NCI-H146 (cell line): ENCODE measurements around the gene MDM4.

Experiments
- DNase-seq: peaks from one replicate; lab custom pipeline; 2025; lab: John Stamatoyannopoulos, UW

The MDM4 gene

GRCh38 chr1:204578867-204579664 is 62.9 kb downstream of the MDM4 start:
- no peak for DNase-seq

DNA sequence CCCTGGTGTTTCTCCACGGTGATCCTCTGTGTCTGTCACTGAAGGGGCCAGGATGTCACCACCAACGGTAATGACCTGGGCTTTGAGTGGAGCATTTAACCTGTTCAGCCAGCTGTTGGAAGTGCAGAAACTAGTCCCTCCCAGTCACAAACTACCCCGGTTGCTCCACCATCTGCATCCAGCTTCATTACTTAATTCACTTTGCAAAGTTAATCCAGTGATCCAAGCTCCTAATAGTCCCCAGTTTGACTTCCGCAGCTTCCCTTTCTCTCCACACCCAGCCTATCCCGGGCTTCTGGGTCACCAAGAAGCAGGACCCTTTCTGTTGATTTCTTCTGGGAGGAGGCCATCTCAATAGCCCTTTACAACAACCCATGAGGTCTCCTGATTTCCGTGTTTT is 63.5 kb downstream of the MDM4 start:
- DNase-seq: no peak

- DNase-seq: no peak
These were observed 64.7 kb downstream of the MDM4 start for GRCh38 chr1:204580862-204581261.

DNA sequence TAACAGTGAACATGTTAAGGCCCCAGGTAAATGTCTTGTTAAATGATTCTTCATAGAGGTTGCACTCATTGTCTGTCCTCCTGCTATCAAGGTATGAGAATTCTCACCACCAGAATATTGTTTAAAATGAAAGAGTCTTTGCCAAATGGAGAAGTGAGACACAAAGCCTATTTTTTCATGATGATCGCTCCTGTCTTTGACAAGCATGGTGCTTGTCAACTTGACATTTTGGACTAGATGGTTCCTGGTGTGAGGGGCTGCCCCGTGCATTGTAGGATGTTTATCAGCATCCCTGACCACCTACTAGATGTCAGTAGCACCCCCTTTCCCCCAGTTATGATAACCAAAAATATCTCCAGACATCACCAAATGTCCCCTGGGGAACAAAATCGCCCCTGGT is 65.6 kb downstream of the MDM4 start:
- DNase-seq: no peak

- DNase-seq: no peak
These were observed 67.9 kb downstream of the MDM4 start for GRCh38 chr1:204583909-204584632.

GRCh38 chr1:204584699-204585372 is 68.6 kb downstream of the MDM4 start:
- no peak for DNase-seq

GRCh38 chr1:204587621-204588020 is 71.4 kb downstream of the MDM4 start:
- no peak for DNase-seq

DNA sequence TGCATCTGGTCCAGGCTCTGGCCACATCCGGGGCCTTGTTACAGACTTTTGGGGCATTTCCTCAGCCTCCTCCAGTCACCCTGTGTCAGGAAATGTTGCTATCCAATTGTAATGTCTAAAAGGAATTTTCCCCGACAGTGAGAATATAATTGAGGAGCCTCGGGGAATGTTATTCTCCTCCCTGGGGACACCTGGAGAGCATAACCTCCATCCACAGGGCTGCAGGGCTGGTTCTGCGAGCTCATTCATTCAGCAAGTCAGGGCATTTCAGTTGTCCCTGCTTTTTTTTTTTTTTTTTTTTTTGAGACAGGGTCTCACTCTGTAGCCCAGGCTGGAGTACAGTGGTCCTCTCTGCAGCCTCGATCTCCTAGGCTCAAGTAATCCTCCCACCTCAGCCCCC is 72.6 kb downstream of the MDM4 start:
- DNase-seq: no peak

GRCh38 chr1:204589409-204590038 is 73.3 kb downstream of the MDM4 start:
- no peak for DNase-seq

DNA sequence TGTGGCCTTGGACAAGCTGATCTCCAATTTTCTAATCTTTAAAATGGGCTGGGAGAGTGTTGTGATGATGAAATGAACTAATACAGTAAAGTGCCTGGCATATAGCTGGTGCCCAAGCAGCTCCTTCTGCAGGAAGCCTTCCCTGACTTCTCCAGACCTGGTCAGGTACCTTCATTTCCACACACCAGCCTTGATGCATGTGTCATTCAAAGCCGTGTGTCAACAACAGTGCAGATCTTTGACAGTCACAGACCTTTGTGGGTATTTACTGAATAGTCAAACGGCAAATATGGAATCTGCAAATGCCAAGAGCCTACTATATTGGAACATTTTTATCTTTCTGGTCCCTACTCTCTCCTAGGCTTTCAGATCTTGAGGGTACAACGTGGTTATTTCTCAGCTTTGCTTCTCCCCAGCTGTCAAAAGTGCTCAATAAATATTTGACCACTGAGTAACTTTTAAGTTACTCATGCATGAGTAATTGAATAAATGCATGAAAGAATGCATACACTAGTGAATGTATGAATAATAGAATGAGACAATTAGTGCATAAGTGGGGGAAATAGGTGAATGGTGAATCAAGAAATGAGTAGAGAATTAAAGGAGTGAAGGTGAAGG is 75.4 kb downstream of the MDM4 start:
- DNase-seq: no peak

DNA sequence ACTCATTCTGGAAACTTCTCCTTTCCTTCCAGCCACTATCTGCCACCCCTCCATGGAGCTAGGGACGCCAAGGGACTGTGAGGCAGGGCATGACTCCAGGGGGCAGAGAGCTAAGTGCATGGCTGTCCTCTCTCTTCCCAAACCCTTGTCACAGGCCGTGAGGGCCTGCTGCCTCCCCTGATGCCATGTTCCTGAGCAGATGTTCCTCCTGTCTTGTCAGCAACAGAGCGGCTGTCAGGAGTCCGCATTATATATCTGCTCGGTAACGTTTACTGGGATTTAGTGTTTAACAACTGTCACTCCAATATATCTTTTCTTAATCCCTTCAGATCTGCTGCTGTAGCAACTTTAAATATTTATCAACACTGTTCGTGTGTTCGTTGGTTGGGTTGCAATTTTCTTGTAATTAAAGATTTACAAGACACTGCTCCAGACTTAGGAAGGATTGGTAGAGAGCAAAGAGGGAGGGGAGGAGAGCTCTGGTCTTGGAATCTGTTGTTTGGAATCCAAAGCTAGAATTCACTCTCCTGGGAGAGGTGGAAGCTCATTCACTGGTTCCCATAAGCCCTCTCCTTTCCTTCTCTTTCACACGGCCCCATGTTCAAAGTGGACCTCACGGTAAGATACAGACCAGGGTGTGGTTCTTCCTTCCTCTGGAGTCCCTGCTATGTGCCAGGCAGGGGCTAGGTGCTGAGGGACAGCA is 76.2 kb downstream of the MDM4 start:
- no peak for DNase-seq

DNA sequence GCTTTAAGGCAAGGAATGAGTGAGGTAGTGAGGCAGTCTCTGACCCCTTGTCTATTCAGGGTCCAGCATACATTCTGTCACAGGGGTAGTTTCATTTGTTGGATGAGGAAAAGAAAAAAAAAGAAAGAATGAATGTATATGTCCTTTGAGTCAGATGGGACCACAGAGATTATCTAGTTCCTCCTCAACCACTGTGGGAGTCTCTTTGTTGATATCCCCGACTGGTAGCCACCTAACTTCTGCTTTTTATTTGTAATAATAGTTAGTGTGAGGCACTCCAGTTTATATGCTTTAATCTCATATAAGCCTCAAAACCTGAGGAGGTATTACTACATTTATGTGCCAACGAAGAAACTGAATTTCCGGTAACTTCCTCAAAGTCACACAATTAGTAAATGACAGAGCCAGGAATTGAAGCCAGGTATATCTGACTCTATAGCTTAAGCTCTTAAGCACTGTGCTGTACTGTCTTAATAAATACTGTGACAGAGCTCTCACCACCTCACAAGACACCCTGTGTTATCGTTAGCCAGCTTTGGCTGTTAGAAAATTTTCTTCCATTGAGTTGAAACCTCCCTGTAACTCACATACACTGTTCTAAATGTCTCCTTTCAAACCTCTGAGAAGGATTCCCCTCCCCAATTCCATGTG is 82.2 kb downstream of the MDM4 start:
- no peak for DNase-seq

DNA sequence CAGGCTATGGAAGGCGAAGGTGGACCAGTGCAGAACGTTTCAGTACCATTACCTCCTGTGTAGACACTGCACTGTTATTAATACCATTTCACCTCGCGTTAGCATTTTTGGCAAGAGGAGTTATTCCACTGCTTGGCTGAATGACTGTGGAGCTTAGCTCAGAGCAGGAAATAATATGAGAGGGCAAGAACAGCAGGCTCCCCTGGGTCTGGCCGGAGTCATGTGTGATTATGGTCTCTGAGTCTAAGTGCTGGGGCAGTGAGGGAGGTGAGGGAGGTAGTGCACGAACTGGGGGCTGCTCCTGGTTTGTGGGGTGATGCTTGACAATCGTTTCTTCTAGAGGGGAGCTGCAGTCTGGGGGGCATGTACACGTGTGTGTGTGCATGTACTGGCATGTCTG is 82.9 kb downstream of the MDM4 start:
- no peak for DNase-seq

DNA sequence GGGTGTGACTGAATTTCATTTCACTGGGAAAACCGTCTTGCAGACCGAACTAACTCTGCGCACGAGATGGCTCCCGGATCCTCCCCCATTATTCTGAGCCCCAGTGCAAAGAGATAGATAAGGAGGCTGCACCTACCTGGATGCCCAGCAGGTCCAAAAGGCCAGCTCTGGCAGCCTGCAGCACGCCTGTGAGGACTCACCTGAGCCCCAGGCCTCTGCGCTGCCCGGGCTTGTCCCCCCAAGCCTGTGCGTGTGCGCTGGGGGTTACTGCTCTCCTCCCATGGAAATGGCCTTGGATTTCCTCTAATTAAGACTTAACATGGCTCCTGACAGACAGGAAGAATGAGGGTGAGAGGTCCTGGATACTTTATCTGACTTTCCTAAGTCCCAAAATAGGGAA is 83.4 kb downstream of the MDM4 start:
- no peak for DNase-seq

- DNase-seq: no peak
These were observed 84.0 kb downstream of the MDM4 start for GRCh38 chr1:204600203-204600602.

- DNase-seq: no peak
These were observed 84.8 kb downstream of the MDM4 start for GRCh38 chr1:204600968-204601367.

DNA sequence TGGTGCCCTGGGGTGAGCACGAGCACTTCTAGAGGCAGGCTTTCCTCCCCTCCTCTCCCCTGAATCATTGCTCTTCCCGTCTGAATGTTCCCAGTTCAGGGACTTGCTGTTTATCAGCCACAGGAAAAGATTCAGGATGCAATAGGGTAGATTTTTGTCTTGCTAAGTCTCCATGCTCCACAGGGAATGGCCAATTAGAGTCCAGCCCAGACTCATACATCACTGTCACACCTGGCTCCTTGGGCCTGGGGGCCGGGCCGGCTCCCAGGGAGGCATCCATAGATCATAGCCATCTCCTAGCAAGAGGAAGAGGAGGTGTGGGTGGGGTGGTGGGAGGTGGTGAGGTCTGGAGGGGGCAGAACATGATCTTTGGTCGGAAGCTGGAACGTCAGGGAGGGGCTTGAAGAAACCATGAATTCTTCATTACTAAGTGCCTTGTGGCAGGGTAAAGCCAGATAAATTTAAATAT is 85.9 kb downstream of the MDM4 start:
- peak; percentile 8 for DNase-seq

DNA sequence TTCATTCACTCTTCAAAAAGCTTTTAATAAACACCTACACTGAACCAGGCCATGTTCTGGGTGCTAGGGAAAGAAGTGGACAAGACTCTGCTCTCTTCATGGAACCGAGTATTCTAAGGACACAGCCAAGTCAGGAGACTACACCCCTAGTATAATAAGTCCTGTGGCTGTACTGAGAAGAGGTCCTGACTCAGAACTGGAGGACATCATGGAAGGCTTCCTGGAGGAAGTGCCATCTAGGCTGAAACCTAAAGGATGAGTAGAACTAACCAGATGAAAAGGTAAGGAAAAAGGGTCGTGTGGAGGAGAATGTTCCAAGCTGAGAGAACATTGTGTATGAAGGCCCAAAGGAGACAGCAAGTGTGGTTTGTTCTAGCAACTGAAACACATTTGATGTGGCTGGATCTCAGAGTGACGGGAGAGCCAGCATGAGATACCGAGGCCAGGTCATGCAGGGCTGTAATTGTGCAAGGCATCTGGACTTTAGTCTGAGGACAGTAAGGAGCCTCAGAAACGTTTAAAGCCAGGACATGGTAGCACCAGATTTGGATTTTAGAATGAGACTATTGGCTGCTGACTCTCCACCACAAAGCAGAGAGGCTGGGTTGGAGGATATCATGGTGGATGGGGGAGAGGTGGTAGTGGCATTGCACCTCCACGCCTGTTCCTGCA is 86.8 kb downstream of the MDM4 start:
- DNase-seq: no peak

DNA sequence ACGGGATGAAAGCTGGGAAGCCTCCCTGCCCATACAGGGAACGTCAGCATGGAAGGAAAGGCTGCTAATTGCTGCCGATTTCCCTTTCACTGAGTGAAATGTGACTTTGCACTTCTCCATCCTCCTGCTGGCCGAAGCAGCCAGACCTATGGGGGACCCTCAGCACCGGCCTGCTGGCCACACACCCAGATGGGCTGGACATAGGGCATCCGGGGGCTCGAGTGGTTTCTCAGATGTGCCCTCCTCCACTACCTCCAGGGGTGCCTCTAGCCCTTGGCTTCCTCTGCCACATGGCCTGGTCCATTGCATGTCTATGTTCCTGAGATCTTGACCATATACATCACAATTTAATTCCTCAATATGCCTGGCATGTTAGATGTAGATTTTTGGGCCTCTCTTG is 89.6 kb downstream of the MDM4 start:
- no peak for DNase-seq
